B cell (primary cell): ENCODE results near the gene FGFR2. TPM values are rescaled to one million over a fixed set of nuclear protein-coding genes. Genes with fewer than 3 reads are reported as not detected.

Experiments used
- ATAC-seq: fragments of 200-7000 bp; cut with Tn5 transposase; one replicate; pipeline ENCODE4 v1.10.0; 2021; ENCODE audit warnings: low read depth, mild to moderate bottlenecking, moderate number of reproducible peaks, moderate library complexity
- CTCF ChIA-PET: fragments of 350-600 bp; sonication (Branson Sonifier 250); formaldehyde crosslinking; loops from one replicate; lab custom pipeline; 2021; ENCODE audit warnings: antibody characterized with exemption, inconsistent platforms; lab: Charles Lee
- POLR2A ChIA-PET: fragments of 350-600 bp; sonication (Branson Sonifier 250); formaldehyde crosslinking; loops from one replicate; lab custom pipeline; 2021; ENCODE audit warnings: antibody characterized with exemption; lab: Charles Lee
- DNase-seq: peaks from one replicate; pipeline ENCODE4 v3.0.0; 2013
- H2AFZ ChIP-seq: 2 replicates; pipeline ENCODE4 v1.6.1; 2012; ENCODE audit warnings: mild to moderate bottlenecking, low read depth, low read length; ENCODE audit not compliant: insufficient read depth, poor library complexity, severe bottlenecking
- H3K27ac ChIP-seq, 2 donors: 1 replicate in 1 of 2; 2 replicates in 1 of 2; pipeline ENCODE4 v1.5.1; 2012 to 2013; ENCODE audit warnings: low read length in 2 of 2, mild to moderate bottlenecking in 2 of 2, moderate library complexity in 1 of 2
- H3K27me3 ChIP-seq, 4 experiments: fragments of 200-600 bp in 1 of 4; sonication (generic) in 1 of 4; replicated peaks in 1 of 4; 1 replicate in 2 of 4; 2 replicates in 2 of 4; pipeline versions ENCODE4 v1.6.1 to v1.7.0; 2013 to 2016; ENCODE audit warnings: low read length in 3 of 4, mild to moderate bottlenecking in 2 of 4, mixed read lengths in 1 of 4, moderate library complexity in 1 of 4; ENCODE audit not compliant: insufficient read depth in 4 of 4, control insufficient read depth in 3 of 4; ENCODE audit errors: control extremely low read depth in 1 of 4
- H3K36me3 ChIP-seq, 2 experiments: replicated peaks in 1 of 2; 1 replicate in 1 of 2; 2 replicates in 1 of 2; pipeline versions ENCODE4 v1.6.1 to v1.7.1; 2013; ENCODE audit warnings: low read length in 1 of 2; ENCODE audit not compliant: insufficient read depth in 2 of 2, control insufficient read depth in 1 of 2; ENCODE audit errors: control extremely low read depth in 1 of 2, extremely low read depth in 1 of 2
- H3K4me1 ChIP-seq, 2 donors: fragments of 200-600 bp in 1 of 2; sonication (generic) in 1 of 2; 1 replicate in 1 of 2; 2 replicates in 1 of 2; pipeline versions ENCODE4 v1.5.1 to v1.6.1; 2013 to 2017; ENCODE audit warnings: low read length in 2 of 2; ENCODE audit not compliant: control insufficient read depth in 2 of 2, insufficient read depth in 2 of 2
- H3K4me2 ChIP-seq: replicated peaks from 2 replicates; pipeline ENCODE3; 2012; ENCODE audit warnings: mild to moderate bottlenecking, low read depth, low read length; ENCODE audit not compliant: poor library complexity, severe bottlenecking
- H3K4me3 ChIP-seq, 5 experiments: fragments of 200-600 bp in 1 of 5; sonication (generic) in 1 of 5; 1 replicate in 3 of 5; 2 replicates in 2 of 5; pipeline versions ENCODE4 v1.5.1 to v1.7.0; 2011 to 2016; ENCODE audit warnings: low read length in 4 of 5, mild to moderate bottlenecking in 4 of 5, low read depth in 2 of 5, control low read depth in 1 of 5, moderate library complexity in 1 of 5; ENCODE audit not compliant: insufficient read depth in 1 of 5; ENCODE audit errors: control extremely low read depth in 1 of 5, extremely low read depth in 1 of 5
- H3K79me2 ChIP-seq: fragments of 200-600 bp; sonication (generic); one replicate; pipeline ENCODE4 v1.6.0; 2016; ENCODE audit warnings: low read length; ENCODE audit not compliant: control insufficient read depth, insufficient read depth
- H3K9ac ChIP-seq: fragments of 200-600 bp; sonication (generic); 2 replicates; pipeline ENCODE4 v1.6.1; 2017; ENCODE audit warnings: mild to moderate bottlenecking, low read length, moderate library complexity
- H3K9me3 ChIP-seq, 3 donors: one replicate each; pipeline versions ENCODE4 v1.6.1 to v1.7.1; 2013; ENCODE audit warnings: low read length in 2 of 3; ENCODE audit not compliant: control insufficient read depth in 2 of 3, insufficient read depth in 1 of 3; ENCODE audit errors: control extremely low read depth in 1 of 3
- H4K20me1 ChIP-seq: 2 replicates; pipeline ENCODE4 v1.6.0; 2012; ENCODE audit warnings: mild to moderate bottlenecking, low read length; ENCODE audit not compliant: insufficient read depth, control insufficient read depth, poor library complexity, severe bottlenecking
- H3K27ac Mint-ChIP-seq: one replicate; pipeline ENCODE4 v1.8.0; 2021; ENCODE audit warnings: mixed read lengths
- H3K27me3 Mint-ChIP-seq: one replicate; pipeline ENCODE4 v1.8.0; 2021; ENCODE audit warnings: mixed read lengths
- H3K4me1 Mint-ChIP-seq: one replicate; pipeline ENCODE4 v1.8.0; 2021; ENCODE audit warnings: mixed read lengths
- H3K4me3 Mint-ChIP-seq: one replicate; pipeline ENCODE4 v1.8.0; 2021; ENCODE audit warnings: mixed read lengths
- H3K9me3 Mint-ChIP-seq: one replicate; pipeline ENCODE4 v1.8.0; 2022; ENCODE audit warnings: mixed read lengths; ENCODE audit not compliant: insufficient read depth
- EZH2 ChIP-seq: IDR thresholded peaks from 2 replicates; pipeline ENCODE4 v1.6.1; 2012; ENCODE audit warnings: borderline replicate concordance, low read depth, mild to moderate bottlenecking, moderate library complexity, low read length; ENCODE audit not compliant: insufficient read depth, poor library complexity, severe bottlenecking
- WGBS: methylation state at CpG from one replicate; pipeline ENCODE4 v1.1.5; 2013; ENCODE audit warnings: missing lambda C conversion rate; ENCODE audit not compliant: insufficient coverage; 5-methylcytosine and 5-hydroxymethylcytosine counted together
- intact Hi-C: fragments of 100-400 bp; cut with micrococcal nuclease; formaldehyde crosslinking; loops from one replicate; pipeline ENCODE4 v1.10.0; 2022
- polyA plus RNA-seq: library from polyadenylated mRNA; depleted of rRNA; stranded (reverse); fragments of >200 nt; gene quantifications from 2 replicates; pipeline ENCODE4 v1.2.3, GENCODE V29; 2012
- total RNA-seq, 2 donors: library from RNA; stranded (reverse); fragments of 120-200 nt in 1 of 2; gene quantifications; 1 replicate in 1 of 2; 2 replicates in 1 of 2; pipeline versions ENCODE4 v1.2.3 to v1.2.4, GENCODE V29; 2013 to 2022
- TF ChIP-seq, protein P1 (sequence below): fragments of 200-600 bp; IDR thresholded peaks from one replicate; pipeline ENCODE4 v1.8.0; 2022; ENCODE audit warnings: antibody characterized with exemption, mild to moderate bottlenecking

Gene FGFR2
- total and polyA plus RNA-seq, 2 donors (not counting 1 experiment from before 2014, with no cell fraction given), result not detected

GRCh38 chr10:121457729-121458128, 140.5 kb downstream of the FGFR2 start:
- Histone ChIP-seq H2AFZ (no peak overlapping the region), H3K36me3 (no peaks in the 10 kb centered on the region), H3K4me1 (no peaks in the 10 kb centered on the region), H3K9ac (no peak overlapping the region), H3K79me2 (no peaks in the 10 kb centered on the region), H3K4me3 (no peak overlapping the region), H3K27ac (no peak overlapping the region), H3K4me2 (no peak overlapping the region), H4K20me1 (no peaks in the 10 kb centered on the region), H3K27me3 (peaks cover 0 to 2% (median 0%) of the 10 kb centered on the region in 4 experiments), H3K9me3 (no peaks in the 10 kb centered on the region)
- H3K27me3 Mint-ChIP-seq, result no peaks in the 10 kb centered on the region
- CTCF ChIA-PET, result no interaction called here
- 72% methylated on average over 3 of the region's 3 CpGs for WGBS
- POLR2A ChIA-PET, result no interaction called here
- intact Hi-C loops, result no loop called here
- H3K4me1 Mint-ChIP-seq, result no peaks in the 10 kb centered on the region
- ATAC-seq (no peak), DNase-seq (no peak)
- TF ChIP-seq, protein P1, sequence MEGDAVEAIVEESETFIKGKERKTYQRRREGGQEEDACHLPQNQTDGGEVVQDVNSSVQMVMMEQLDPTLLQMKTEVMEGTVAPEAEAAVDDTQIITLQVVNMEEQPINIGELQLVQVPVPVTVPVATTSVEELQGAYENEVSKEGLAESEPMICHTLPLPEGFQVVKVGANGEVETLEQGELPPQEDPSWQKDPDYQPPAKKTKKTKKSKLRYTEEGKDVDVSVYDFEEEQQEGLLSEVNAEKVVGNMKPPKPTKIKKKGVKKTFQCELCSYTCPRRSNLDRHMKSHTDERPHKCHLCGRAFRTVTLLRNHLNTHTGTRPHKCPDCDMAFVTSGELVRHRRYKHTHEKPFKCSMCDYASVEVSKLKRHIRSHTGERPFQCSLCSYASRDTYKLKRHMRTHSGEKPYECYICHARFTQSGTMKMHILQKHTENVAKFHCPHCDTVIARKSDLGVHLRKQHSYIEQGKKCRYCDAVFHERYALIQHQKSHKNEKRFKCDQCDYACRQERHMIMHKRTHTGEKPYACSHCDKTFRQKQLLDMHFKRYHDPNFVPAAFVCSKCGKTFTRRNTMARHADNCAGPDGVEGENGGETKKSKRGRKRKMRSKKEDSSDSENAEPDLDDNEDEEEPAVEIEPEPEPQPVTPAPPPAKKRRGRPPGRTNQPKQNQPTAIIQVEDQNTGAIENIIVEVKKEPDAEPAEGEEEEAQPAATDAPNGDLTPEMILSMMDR, result no peak
- TF ChIP-seq EZH2, result no peak
- H3K4me3 Mint-ChIP-seq, result no peak overlapping the region
- no peak overlapping the region for H3K27ac Mint-ChIP-seq
- H3K9me3 Mint-ChIP-seq, result no peaks in the 10 kb centered on the region

GRCh38 chr10:121455377-121455776, 142.9 kb downstream of the FGFR2 start:
- Histone ChIP-seq H3K36me3 (no peaks in the 10 kb centered on the region), H3K27me3 (peaks cover 0 to 2% (median 0%) of the 10 kb centered on the region in 4 experiments), H3K4me1 (no peaks in the 10 kb centered on the region), H3K4me3 (no peak overlapping the region), H3K9ac (no peak overlapping the region), H3K9me3 (no peaks in the 10 kb centered on the region), H3K79me2 (no peaks in the 10 kb centered on the region), H3K27ac (no peak overlapping the region), H3K4me2 (no peak overlapping the region), H2AFZ (no peak overlapping the region), H4K20me1 (no peaks in the 10 kb centered on the region)
- H3K4me1 Mint-ChIP-seq, result no peaks in the 10 kb centered on the region
- no peaks in the 10 kb centered on the region for H3K9me3 Mint-ChIP-seq
- DNase-seq, result no peak
- intact Hi-C loops, result no loop called here
- no peaks in the 10 kb centered on the region for H3K27me3 Mint-ChIP-seq
- TF ChIP-seq EZH2, result no peak
- TF ChIP-seq, protein P1, result no peak
- WGBS, result 85% methylated on average over 3 of the region's 5 CpGs
- ChIA-PET POLR2A (no interaction called here), CTCF (no interaction called here)
- no peak for ATAC-seq
- no peak overlapping the region for H3K4me3 Mint-ChIP-seq
- no peak overlapping the region for H3K27ac Mint-ChIP-seq
